ENCODE measurements around the gene PRRT1.
"Not testable (repeated sequence)": the region's sequence is repeated elsewhere in the genome, so short reads cannot be mapped to it uniquely, and the experiment has no call there.

Gene PRRT1

GRCh38 chr6:32194388-32194787, 42.6 kb upstream of the PRRT1 start:
- H3K4me1 ChIP-seq (ENCODE audit: control insufficient read depth in 2 of 2, insufficient read depth in 2 of 2, low read length in 2 of 2) = peaks cover 34 to 39% of the 10 kb centered on the region in 2 donors
- H3K36me3 ChIP-seq (ENCODE audit: control insufficient read depth in 2 of 2, insufficient read depth in 2 of 2, low read length in 2 of 2) = no peaks in the 10 kb centered on the region
- H3K9me3 ChIP-seq (ENCODE audit: control insufficient read depth in 2 of 2, low read length in 2 of 2) = no peaks in the 10 kb centered on the region
- no peak overlapping the region for H3K4me3 ChIP-seq (ENCODE audit: low read length in 2 of 2)
- no peaks in the 10 kb centered on the region for H3K27me3 ChIP-seq (ENCODE audit: control insufficient read depth in 2 of 2, insufficient read depth in 2 of 2, low read length in 2 of 2)
- H3K27ac ChIP-seq (ENCODE audit: low read depth in 2 of 2, low read length in 2 of 2) = peak overlapping the region in 1 of 2 donors; percentile 100
- no peak overlapping the region for H3K9ac ChIP-seq (ENCODE audit: low read depth in 1 of 2, low read length in 2 of 2)

GRCh38 chr6:32193096-32193495, 41.4 kb upstream of the PRRT1 start:
- H3K4me1 ChIP-seq (ENCODE audit: control insufficient read depth in 2 of 2, insufficient read depth in 2 of 2, low read length in 2 of 2) = peaks cover 43 to 49% of the 10 kb centered on the region in 2 donors
- peak overlapping the region; percentile 91 to 95 for H3K27ac ChIP-seq (ENCODE audit: low read depth in 2 of 2, low read length in 2 of 2)
- H3K27me3 ChIP-seq (ENCODE audit: control insufficient read depth in 2 of 2, insufficient read depth in 2 of 2, low read length in 2 of 2); H3K36me3 ChIP-seq (ENCODE audit: control insufficient read depth in 2 of 2, insufficient read depth in 2 of 2, low read length in 2 of 2); H3K9me3 ChIP-seq (ENCODE audit: control insufficient read depth in 2 of 2, low read length in 2 of 2): not testable (repeated sequence)
- peak overlapping the region; percentile 41 to 71 for H3K4me3 ChIP-seq (ENCODE audit: low read length in 2 of 2)
- peak overlapping the region in 1 of 2 donors; percentile 55 for H3K9ac ChIP-seq (ENCODE audit: low read depth in 1 of 2, low read length in 2 of 2)

- Histone ChIP-seq H3K4me1 (ENCODE audit: control insufficient read depth in 2 of 2, insufficient read depth in 2 of 2, low read length in 2 of 2) (peaks cover 44 to 49% of the 10 kb centered on the region in 2 donors), H3K27me3 (ENCODE audit: control insufficient read depth in 2 of 2, insufficient read depth in 2 of 2, low read length in 2 of 2) (no peaks in the 10 kb centered on the region), H3K9ac (ENCODE audit: low read depth in 1 of 2, low read length in 2 of 2) (peak within 1 kb of the TSS; percentile 87 to 96), H3K4me3 (ENCODE audit: low read length in 2 of 2) (peak within 1 kb of the TSS; percentile 86 to 87), H3K27ac (ENCODE audit: low read depth in 2 of 2, low read length in 2 of 2) (peak within 1 kb of the TSS; percentile 91 to 95), H3K9me3 (ENCODE audit: control insufficient read depth in 2 of 2, low read length in 2 of 2) (no peaks in the 10 kb centered on the region), H3K36me3 (ENCODE audit: control insufficient read depth in 2 of 2, insufficient read depth in 2 of 2, low read length in 2 of 2) (peaks cover 0 to 2% of the 10 kb centered on the region in 2 donors)
Observed at GRCh38 chr6:32192608-32193039, 40.9 kb upstream of the PRRT1 start, which contains the start of gene GPSM3. Gene GPSM3, minus strand, starts transcription at chr6:32192643. Its CDS starts 130 bp downstream, at chr6:32192513.

- Histone ChIP-seq H3K27me3 (ENCODE audit: control insufficient read depth in 2 of 2, insufficient read depth in 2 of 2, low read length in 2 of 2) (no peaks in the 10 kb centered on the region), H3K36me3 (ENCODE audit: control insufficient read depth in 2 of 2, insufficient read depth in 2 of 2, low read length in 2 of 2) (peaks cover 0 to 8% of the 10 kb centered on the region in 2 donors), H3K27ac (ENCODE audit: low read depth in 2 of 2, low read length in 2 of 2) (peak overlapping the region; percentile 91 to 95), H3K9me3 (ENCODE audit: control insufficient read depth in 2 of 2, low read length in 2 of 2) (no peaks in the 10 kb centered on the region), H3K9ac (ENCODE audit: low read depth in 1 of 2, low read length in 2 of 2) (peak overlapping the region; percentile 87 to 96), H3K4me3 (ENCODE audit: low read length in 2 of 2) (peak overlapping the region; percentile 86 to 87), H3K4me1 (ENCODE audit: control insufficient read depth in 2 of 2, insufficient read depth in 2 of 2, low read length in 2 of 2) (peaks cover 46 to 47% of the 10 kb centered on the region in 2 donors)
Observed at GRCh38 chr6:32191696-32192607, 40.2 kb upstream of the PRRT1 start.

GRCh38 chr6:32190911-32191677, 39.4 kb upstream of the PRRT1 start:
- H3K27ac ChIP-seq (ENCODE audit: low read depth in 2 of 2, low read length in 2 of 2) = peak overlapping the region; percentile 91 to 95
- H3K9ac ChIP-seq (ENCODE audit: low read depth in 1 of 2, low read length in 2 of 2) = peak overlapping the region; percentile 87 to 96
- H3K36me3 ChIP-seq (ENCODE audit: control insufficient read depth in 2 of 2, insufficient read depth in 2 of 2, low read length in 2 of 2) = peaks cover 3 to 16% of the 10 kb centered on the region in 2 donors
- H3K4me3 ChIP-seq (ENCODE audit: low read length in 2 of 2) = peak overlapping the region; percentile 86 to 87
- no peaks in the 10 kb centered on the region for H3K9me3 ChIP-seq (ENCODE audit: control insufficient read depth in 2 of 2, low read length in 2 of 2)
- H3K4me1 ChIP-seq (ENCODE audit: control insufficient read depth in 2 of 2, insufficient read depth in 2 of 2, low read length in 2 of 2) = peaks cover 41 to 44% of the 10 kb centered on the region in 2 donors
- no peaks in the 10 kb centered on the region for H3K27me3 ChIP-seq (ENCODE audit: control insufficient read depth in 2 of 2, insufficient read depth in 2 of 2, low read length in 2 of 2)

- H3K27me3 ChIP-seq (ENCODE audit: control insufficient read depth in 2 of 2, insufficient read depth in 2 of 2, low read length in 2 of 2) = no peaks in the 10 kb centered on the region
- H3K4me3 ChIP-seq (ENCODE audit: low read length in 2 of 2) = peak within 1 kb of the TSS; percentile 86 to 87
- peaks cover 3 to 16% of the 10 kb centered on the region in 2 donors for H3K36me3 ChIP-seq (ENCODE audit: control insufficient read depth in 2 of 2, insufficient read depth in 2 of 2, low read length in 2 of 2)
- H3K9me3 ChIP-seq (ENCODE audit: control insufficient read depth in 2 of 2, low read length in 2 of 2) = no peaks in the 10 kb centered on the region
- peak within 1 kb of the TSS; percentile 91 to 95 for H3K27ac ChIP-seq (ENCODE audit: low read depth in 2 of 2, low read length in 2 of 2)
- H3K9ac ChIP-seq (ENCODE audit: low read depth in 1 of 2, low read length in 2 of 2) = peak within 1 kb of the TSS; percentile 91 to 96
- peaks cover 41 to 44% of the 10 kb centered on the region in 2 donors for H3K4me1 ChIP-seq (ENCODE audit: control insufficient read depth in 2 of 2, insufficient read depth in 2 of 2, low read length in 2 of 2)
Observed at GRCh38 chr6:32190054-32190851, 38.5 kb upstream of the PRRT1 start, which contains the start of gene PBX2. Gene PBX2, minus strand, starts transcription at chr6:32190202. Its CDS starts 287 bp downstream, at chr6:32189915.

- peak overlapping the region; percentile 76 to 81 for H3K9ac ChIP-seq (ENCODE audit: low read depth in 1 of 2, low read length in 2 of 2)
- peaks cover 3 to 16% of the 10 kb centered on the region in 2 donors for H3K36me3 ChIP-seq (ENCODE audit: control insufficient read depth in 2 of 2, insufficient read depth in 2 of 2, low read length in 2 of 2)
- peak overlapping the region; percentile 91 to 95 for H3K27ac ChIP-seq (ENCODE audit: low read depth in 2 of 2, low read length in 2 of 2)
- peaks cover 35 to 38% of the 10 kb centered on the region in 2 donors for H3K4me1 ChIP-seq (ENCODE audit: control insufficient read depth in 2 of 2, insufficient read depth in 2 of 2, low read length in 2 of 2)
- H3K27me3 ChIP-seq (ENCODE audit: control insufficient read depth in 2 of 2, insufficient read depth in 2 of 2, low read length in 2 of 2) = no peaks in the 10 kb centered on the region
- peak overlapping the region; percentile 76 to 87 for H3K4me3 ChIP-seq (ENCODE audit: low read length in 2 of 2)
- no peaks in the 10 kb centered on the region for H3K9me3 ChIP-seq (ENCODE audit: control insufficient read depth in 2 of 2, low read length in 2 of 2)
Observed at GRCh38 chr6:32189742-32190053, 38.0 kb upstream of the PRRT1 start.

GRCh38 chr6:32189069-32189741, 37.5 kb upstream of the PRRT1 start:
- peak overlapping the region; percentile 91 to 95 for H3K27ac ChIP-seq (ENCODE audit: low read depth in 2 of 2, low read length in 2 of 2)
- H3K9me3 ChIP-seq (ENCODE audit: control insufficient read depth in 2 of 2, low read length in 2 of 2) = no peaks in the 10 kb centered on the region
- peak overlapping the region; percentile 76 to 87 for H3K4me3 ChIP-seq (ENCODE audit: low read length in 2 of 2)
- H3K9ac ChIP-seq (ENCODE audit: low read depth in 1 of 2, low read length in 2 of 2) = peak overlapping the region; percentile 76 to 81
- H3K36me3 ChIP-seq (ENCODE audit: control insufficient read depth in 2 of 2, insufficient read depth in 2 of 2, low read length in 2 of 2) = peaks cover 3 to 17% of the 10 kb centered on the region in 2 donors
- no peaks in the 10 kb centered on the region for H3K27me3 ChIP-seq (ENCODE audit: control insufficient read depth in 2 of 2, insufficient read depth in 2 of 2, low read length in 2 of 2)
- peaks cover 35 to 36% of the 10 kb centered on the region in 2 donors for H3K4me1 ChIP-seq (ENCODE audit: control insufficient read depth in 2 of 2, insufficient read depth in 2 of 2, low read length in 2 of 2)
